Naive thymus-derived CD4-positive, alpha-beta T cell (primary cell): ENCODE data around the gene TMOD4. TPM values are rescaled to one million over a fixed set of nuclear protein-coding genes. Genes with fewer than 3 reads are reported as not detected.
"Not testable (repeated sequence)": the region's sequence is repeated elsewhere in the genome, so short reads cannot be mapped to it uniquely, and the experiment has no call there.

ENCODE experiments used
- ATAC-seq: fragments of 150-1000 bp; cut with Tn5 transposase; 2 replicates; pipeline ENCODE4 v1.10.0; 2021; ENCODE audit warnings: mild to moderate bottlenecking, moderate library complexity
- CTCF ChIA-PET: fragments of 350-600 bp; sonication (Branson Sonifier 250); formaldehyde crosslinking; loops from one replicate; lab custom pipeline; 2021; ENCODE audit warnings: antibody characterized with exemption; lab: Charles Lee
- POLR2A ChIA-PET: fragments of 350-600 bp; sonication (Branson Sonifier 250); formaldehyde crosslinking; loops from one replicate; lab custom pipeline; 2021; ENCODE audit warnings: antibody characterized with exemption, inconsistent platforms; lab: Charles Lee
- DNase-seq, 9 donors: peaks; one replicate each; pipeline versions ENCODE4 v3.0.0 to v3.0.0-alpha.2; 2020 to 2022; ENCODE audit warnings: mixed read lengths in 1 of 9
- H3K27ac ChIP-seq: one replicate; pipeline ENCODE4 v1.7.0; 2013; ENCODE audit warnings: mild to moderate bottlenecking, low read depth, low read length, moderate library complexity
- H3K27me3 ChIP-seq, 2 donors: one replicate each; pipeline ENCODE4 v1.7.0; 2013; ENCODE audit warnings: low read length in 2 of 2, mild to moderate bottlenecking in 2 of 2, moderate library complexity in 2 of 2; ENCODE audit not compliant: control insufficient read depth in 2 of 2, insufficient read depth in 2 of 2
- H3K36me3 ChIP-seq, 3 experiments: 1 replicate in 2 of 3; 2 replicates in 1 of 3; pipeline ENCODE4 v1.7.0; 2013; ENCODE audit warnings: low read length in 3 of 3, mild to moderate bottlenecking in 3 of 3, moderate library complexity in 1 of 3; ENCODE audit not compliant: insufficient read depth in 3 of 3, control insufficient read depth in 2 of 3
- H3K4me1 ChIP-seq, 2 donors: one replicate each; pipeline ENCODE4 v1.7.0; 2013; ENCODE audit warnings: low read length in 2 of 2, mild to moderate bottlenecking in 2 of 2, moderate library complexity in 1 of 2; ENCODE audit not compliant: control insufficient read depth in 2 of 2, insufficient read depth in 2 of 2
- H3K4me3 ChIP-seq: 2 replicates; pipeline ENCODE4 v1.7.0; 2013; ENCODE audit warnings: mild to moderate bottlenecking, low read length
- H3K9me3 ChIP-seq, 3 experiments: 1 replicate in 2 of 3; 2 replicates in 1 of 3; pipeline ENCODE4 v1.7.0; 2013; ENCODE audit warnings: low read length in 3 of 3; ENCODE audit not compliant: control insufficient read depth in 2 of 3
- H3K27ac Mint-ChIP-seq, 9 donors: one replicate each; pipeline ENCODE4 v1.8.0; 2020 to 2022; ENCODE audit warnings: mixed read lengths in 9 of 9, mild to moderate bottlenecking in 8 of 9, moderate library complexity in 5 of 9, inconsistent platforms in 2 of 9
- H3K27me3 Mint-ChIP-seq, 5 donors: one replicate each; pipeline ENCODE4 v1.8.0; 2021 to 2022; ENCODE audit warnings: mixed read lengths in 5 of 5, mild to moderate bottlenecking in 1 of 5
- H3K36me3 Mint-ChIP-seq, 5 donors: one replicate each; pipeline ENCODE4 v1.8.0; 2020 to 2022; ENCODE audit warnings: mixed read lengths in 5 of 5, mild to moderate bottlenecking in 3 of 5, inconsistent platforms in 1 of 5
- H3K4me1 Mint-ChIP-seq, 7 donors: one replicate each; pipeline ENCODE4 v1.8.0; 2020 to 2022; ENCODE audit warnings: mixed read lengths in 7 of 7, mild to moderate bottlenecking in 3 of 7, inconsistent platforms in 1 of 7
- H3K4me3 Mint-ChIP-seq, 10 donors: one replicate each; pipeline ENCODE4 v1.8.0; 2020 to 2022; ENCODE audit warnings: mild to moderate bottlenecking in 10 of 10, mixed read lengths in 10 of 10, moderate library complexity in 6 of 10, inconsistent platforms in 2 of 10
- H3K9me3 Mint-ChIP-seq, 11 donors: one replicate each; pipeline ENCODE4 v1.8.0; 2020 to 2022; ENCODE audit warnings: mixed read lengths in 11 of 11, mild to moderate bottlenecking in 4 of 11, inconsistent platforms in 1 of 11, moderate library complexity in 1 of 11
- intact Hi-C, 2 donors: fragments of 100-400 bp; cut with micrococcal nuclease; formaldehyde crosslinking; loops; one replicate each; pipeline ENCODE4 v1.15.1; 2023
- polyA plus RNA-seq, 2 donors: library from polyadenylated mRNA; unstranded; fragments of 300-500 nt; fragmentation: Illumina TruSeq; gene quantifications; one replicate each; pipeline ENCODE4 v1.2.3, GENCODE V29; 2021
- total RNA-seq, 6 experiments: library from RNA in 5 of 6; stranded (reverse) in 5 of 6; gene quantifications; 1 replicate in 5 of 6; 2 replicates in 1 of 6; pipeline ENCODE4 v1.2.3 and lab custom pipeline; 2021 to 2026

The TMOD4 gene
- total and polyA plus RNA-seq, 7 experiments from 2014 or later: 0.73 to 5.4 (median 3.6) TPM; not detected in 1

- H3K4me3 ChIP-seq, intact Hi-C loops, ATAC-seq, H3K27me3 ChIP-seq, H3K9me3 Mint-ChIP-seq, DNase-seq, H3K4me1 ChIP-seq, POLR2A ChIA-PET, H3K27ac ChIP-seq, CTCF ChIA-PET, H3K27me3 Mint-ChIP-seq, H3K4me3 Mint-ChIP-seq, H3K9me3 ChIP-seq: not testable (repeated sequence)
- Mint-ChIP-seq H3K27ac (peak overlapping the region in 2 of 9 donors; percentile 12 to 16), H3K4me1 (peaks cover 23 to 49% (median 30%) of the 10 kb centered on the region in 7 donors), H3K36me3 (peaks cover 0 to 14% (median 12%) of the 10 kb centered on the region in 5 donors)
- peaks cover 0 to 41% (median 0%) of the 10 kb centered on the region in 3 experiments for H3K36me3 ChIP-seq
Observed at GRCh38 chr1:151205381-151205965, 29.7 kb upstream of the TMOD4 start.

DNA sequence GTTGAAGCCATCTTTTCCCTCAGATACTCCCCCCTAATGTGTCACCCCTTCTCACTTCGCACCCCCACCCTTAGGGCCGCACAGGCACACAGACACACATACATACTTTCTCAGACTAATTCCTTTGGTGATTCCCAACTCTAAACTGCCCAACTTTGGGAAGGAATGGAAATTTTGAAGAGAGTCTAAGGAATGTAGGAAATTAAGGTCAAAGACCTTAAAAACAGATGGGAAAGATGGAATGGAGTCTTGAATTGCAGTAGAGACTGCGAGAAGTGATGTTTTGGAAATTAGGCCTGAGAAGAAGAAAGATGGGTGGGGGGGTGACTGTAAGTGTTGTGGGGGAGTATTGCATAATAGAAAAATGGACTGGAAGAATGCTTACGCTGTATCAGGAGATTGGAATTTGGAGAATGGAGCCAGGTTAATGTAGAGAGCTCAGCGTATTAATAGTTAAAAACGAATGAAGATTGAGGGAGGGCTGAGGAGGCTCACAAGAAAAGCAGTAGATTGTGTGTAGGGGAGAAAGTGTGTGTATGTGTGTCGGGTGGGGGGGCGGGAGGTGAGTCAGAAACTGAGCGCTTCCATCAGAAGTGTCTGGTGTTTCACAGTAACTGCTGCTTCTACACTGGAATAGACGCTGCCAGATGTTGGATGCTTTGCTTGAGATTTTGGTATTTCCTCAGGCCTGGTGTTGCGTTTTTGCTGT lies 24.2 kb upstream of the TMOD4 start:
- ChIA-PET CTCF (interaction anchor here (0.6 to 1.0 kb wide), 3 partner anchors 25 to 667 kb away, joined by 3 to 11 read pairs (median 3); no protein-coding TSS in a partner anchor), POLR2A (interaction anchor here (0.6 to 1.2 kb wide), 6 partner anchors 41 to 203 kb away, joined by 3 to 4 read pairs (median 4); partner anchors contain the start of genes GABPB2 and TNFAIP8L2)
- H3K27me3 Mint-ChIP-seq: peaks cover 0 to 6% (median 0%) of the 10 kb centered on the region in 5 donors
- peak overlapping the region; percentile 95 to 99 (median 98) for H3K27ac Mint-ChIP-seq
- Histone ChIP-seq H3K4me1 (peaks cover 11% of the 10 kb centered on the region in 2 donors), H3K9me3 (no peaks in the 10 kb centered on the region), H3K27ac (peak overlapping the region; percentile 88), H3K4me3 (peak overlapping the region; percentile 83), H3K36me3 (peaks cover 0 to 12% (median 0%) of the 10 kb centered on the region in 3 experiments), H3K27me3 (no peaks in the 10 kb centered on the region)
- H3K36me3 Mint-ChIP-seq: peaks cover 0 to 17% (median 5%) of the 10 kb centered on the region in 5 donors
- H3K9me3 Mint-ChIP-seq: peaks cover 0 to 6% (median 0%) of the 10 kb centered on the region in 11 donors
- peak overlapping the region; percentile 93 to 100 (median 98) for H3K4me3 Mint-ChIP-seq
- peaks cover 39 to 69% (median 54%) of the 10 kb centered on the region in 7 donors for H3K4me1 Mint-ChIP-seq
- intact Hi-C loops: loop anchor here (2.0 kb wide), 4 partner anchors 35 to 563 kb away; partner anchors contain the start of genes LYSMD1 (in 1 of the 2), MRPL9 (in 1 of the 2), PSMB4 (in 1 of the 2) and TNFAIP8L2 (in 1 of the 2)
- no peak for ATAC-seq
- DNase-seq: peak in 1 of 9 donors; percentile 24

DNA sequence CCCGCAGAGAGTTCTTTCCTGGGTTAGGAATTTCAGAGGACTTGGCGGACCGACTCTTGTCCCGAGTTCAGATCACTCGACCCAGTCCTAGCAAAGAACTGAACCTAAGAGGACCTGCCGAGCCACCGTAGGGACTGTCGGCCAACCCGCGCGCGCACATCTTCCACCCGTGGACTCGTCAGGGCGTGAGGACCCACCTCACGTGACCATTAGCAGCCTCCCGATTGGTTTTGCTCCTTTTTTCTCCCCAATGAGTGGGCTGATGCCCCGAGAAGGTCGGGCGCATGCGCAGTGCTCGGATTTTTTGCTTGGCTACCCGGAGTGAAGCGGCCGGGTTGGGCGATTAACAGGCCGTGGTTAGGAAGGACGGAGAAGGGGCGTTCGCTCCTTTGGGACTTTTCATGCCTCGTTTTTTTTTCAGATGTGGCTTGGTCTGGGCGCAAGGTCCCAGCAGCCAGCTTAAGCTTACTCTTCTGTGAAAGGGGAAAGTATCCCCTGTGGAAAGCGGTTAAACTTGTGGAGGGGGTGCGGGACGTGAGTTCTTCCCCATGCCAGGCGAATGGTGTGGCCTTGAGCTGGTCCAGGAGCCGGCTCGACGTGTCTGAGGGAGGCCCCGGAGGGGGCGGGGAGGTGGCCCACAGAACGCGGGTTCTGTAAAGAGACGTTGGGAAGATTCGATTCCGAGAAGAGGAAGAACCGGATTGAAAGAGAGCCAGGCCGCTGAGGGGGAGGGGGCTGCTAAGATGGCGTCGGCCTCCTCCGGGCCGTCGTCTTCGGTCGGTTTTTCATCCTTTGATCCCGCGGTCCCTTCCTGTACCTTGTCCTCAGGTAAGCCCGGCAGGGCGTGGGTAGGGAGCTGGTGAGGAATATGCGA lies 22.7 kb upstream of the TMOD4 start, which contains the start of gene PIP5K1A:
PIP5K1A (plus strand) TSS at position 299 of the 874 bp plus-strand sequence; CDS start at position 744, 445 bp downstream.
- Histone ChIP-seq H3K36me3 (peaks cover 0 to 10% (median 0%) of the 10 kb centered on the region in 3 experiments), H3K27ac (peak within 1 kb of the TSS; percentile 88), H3K9me3 (no peaks in the 10 kb centered on the region), H3K4me3 (peak within 1 kb of the TSS; percentile 83), H3K27me3 (no peaks in the 10 kb centered on the region), H3K4me1 (peaks cover 11% of the 10 kb centered on the region in 2 donors)
- ChIA-PET CTCF (interaction anchor here (0.9 kb wide), 1 partner anchor 24 kb away, joined by 3 read pairs; no protein-coding TSS in a partner anchor), POLR2A (interaction anchor here (0.7 to 1.5 kb wide), 9 partner anchors 9 to 152 kb away, joined by 3 to 17 read pairs (median 3); partner anchors contain the start of genes VPS72 and ZNF687)
- Mint-ChIP-seq H3K27me3 (peaks cover 0 to 12% (median 0%) of the 10 kb centered on the region in 5 donors), H3K9me3 (peaks cover 0 to 6% (median 0%) of the 10 kb centered on the region in 11 donors), H3K4me3 (peak within 1 kb of the TSS; percentile 93 to 100 (median 98)), H3K27ac (peak within 1 kb of the TSS; percentile 95 to 99 (median 98)), H3K36me3 (peaks cover 0 to 15% (median 4%) of the 10 kb centered on the region in 5 donors), H3K4me1 (peaks cover 31 to 56% (median 46%) of the 10 kb centered on the region in 7 donors)
- DNase-seq (peak; percentile 96 to 99 (median 97)), ATAC-seq (peak; percentile 98)
- intact Hi-C loops: loop anchor here (1.0 to 2.0 kb wide), 13 partner anchors 8 to 564 kb away; partner anchors contain the start of genes LYSMD1 (in 2 of the 2), PSMB4 (in 2 of the 2), VPS72 (in 2 of the 2) and MRPL9 (in 1 of the 2)

GRCh38 chr1:151197863-151198253 lies 22.1 kb upstream of the TMOD4 start:
- POLR2A ChIA-PET: no interaction called here
- Histone ChIP-seq H3K36me3 (peaks cover 0 to 7% (median 0%) of the 10 kb centered on the region in 3 experiments), H3K4me3 (peak overlapping the region; percentile 83), H3K27me3 (no peaks in the 10 kb centered on the region), H3K4me1 (peaks cover 11% of the 10 kb centered on the region in 2 donors), H3K27ac (peak overlapping the region; percentile 88), H3K9me3 (no peaks in the 10 kb centered on the region)
- Mint-ChIP-seq H3K4me1 (peaks cover 31 to 53% (median 46%) of the 10 kb centered on the region in 7 donors), H3K4me3 (peak overlapping the region; percentile 93 to 100 (median 98)), H3K36me3 (peaks cover 0 to 15% (median 4%) of the 10 kb centered on the region in 5 donors), H3K9me3 (peaks cover 0 to 6% (median 0%) of the 10 kb centered on the region in 11 donors), H3K27me3 (peaks cover 0 to 13% (median 0%) of the 10 kb centered on the region in 5 donors), H3K27ac (peak overlapping the region; percentile 95 to 99 (median 98))
- DNase-seq (no peak), ATAC-seq (no peak)
- intact Hi-C loops: loop anchor here (1.0 to 2.0 kb wide), 14 partner anchors 8 to 565 kb away; partner anchors contain the start of genes LYSMD1 (in 2 of the 2), PSMB4 (in 2 of the 2), VPS72 (in 2 of the 2) and MRPL9 (in 1 of the 2)
- CTCF ChIA-PET: interaction anchor here (1.1 kb wide), 1 partner anchor 142 kb away, joined by 3 read pairs; no protein-coding TSS in a partner anchor

GRCh38 chr1:151196292-151196800 lies 20.6 kb upstream of the TMOD4 start:
- Histone ChIP-seq H3K9me3 (no peaks in the 10 kb centered on the region), H3K27ac (no peak overlapping the region), H3K36me3 (no peaks in the 10 kb centered on the region), H3K4me3 (no peak overlapping the region), H3K4me1 (peaks cover 10 to 11% of the 10 kb centered on the region in 2 donors), H3K27me3 (no peaks in the 10 kb centered on the region)
- DNase-seq (peak in 7 of 9 donors; percentile 47 to 67 (median 60)), ATAC-seq (peak; percentile 31)
- Mint-ChIP-seq H3K4me1 (peaks cover 23 to 42% (median 37%) of the 10 kb centered on the region in 7 donors), H3K27me3 (peaks cover 0 to 14% (median 0%) of the 10 kb centered on the region in 5 donors), H3K4me3 (peak overlapping the region in 9 of 10 donors; percentile 5 to 70 (median 44)), H3K36me3 (peaks cover 0 to 15% (median 3%) of the 10 kb centered on the region in 5 donors), H3K27ac (peak overlapping the region in 3 of 9 donors; percentile 24 to 75 (median 43)), H3K9me3 (peaks cover 0 to 6% (median 0%) of the 10 kb centered on the region in 11 donors)
- ChIA-PET POLR2A (interaction anchor here (0.7 kb wide), 1 partner anchor 95 kb away, joined by 7 read pairs; no protein-coding TSS in a partner anchor), CTCF (interaction anchor here (0.6 kb wide), 1 partner anchor 172 kb away, joined by 4 read pairs; no protein-coding TSS in a partner anchor)
- intact Hi-C loops: loop anchor here (1.0 to 2.0 kb wide), 3 partner anchors 55 to 144 kb away; partner anchors contain the start of gene PI4KB (in 1 of the 2)
